ENCODE data around the gene PAK2. TPM values are rescaled to one million over a fixed set of nuclear protein-coding genes. Genes with fewer than 3 reads are reported as not detected.

The PAK2 gene
- total and polyA plus RNA-seq, 2 of the 4 experiments (the other 2 are of a cell fraction) = 31.8 to 36.0 TPM

- no peak overlapping the region for H3K23ac ChIP-seq (ENCODE audit: low read depth, low read length)
- TF ChIP-seq CHD1 (IDR thresholded peaks at IDR 0.05; ENCODE audit: low read depth, low read length) (no peak), SMC3 (IDR thresholded peaks at IDR 0.05; ENCODE audit: low read depth, low read length) (no peak), MAFK (IDR thresholded peaks at IDR 0.05; ENCODE audit: low read depth, low read length) (no peak), USF2 (IDR thresholded peaks at IDR 0.05; ENCODE audit: low read depth, low read length) (no peak), NFE2L2 (IDR thresholded peaks at IDR 0.05; ENCODE audit: low read depth, low read length) (no peak), RFX5 (IDR thresholded peaks at IDR 0.05; ENCODE audit: low read depth, low read length) (no peak), RAD21 (IDR thresholded peaks at IDR 0.05; ENCODE audit: low read length) (no peak), RCOR1 (IDR thresholded peaks at IDR 0.05; ENCODE audit: insufficient replicate concordance, low read length) (no peak), MAZ (IDR thresholded peaks at IDR 0.05; ENCODE audit: borderline replicate concordance, low read depth, low read length) (no peak), ELK1 (IDR thresholded peaks at IDR 0.05; ENCODE audit: borderline replicate concordance, low read depth, low read length) (no peak), MXI1 (IDR thresholded peaks at IDR 0.05; ENCODE audit: borderline replicate concordance, low read depth, low read length) (no peak), FOS (IDR thresholded peaks at IDR 0.05; ENCODE audit: low read depth, low read length) (no peak), CEBPB (IDR thresholded peaks at IDR 0.05; ENCODE audit: low read depth, low read length) (no peak), POLR2A (IDR thresholded peaks at IDR 0.05; ENCODE audit: low read depth, low read length) (no peak), BHLHE40 (IDR thresholded peaks at IDR 0.05; ENCODE audit: low read depth, low read length) (no peak)
- TF ChIP-seq, protein P1, sequence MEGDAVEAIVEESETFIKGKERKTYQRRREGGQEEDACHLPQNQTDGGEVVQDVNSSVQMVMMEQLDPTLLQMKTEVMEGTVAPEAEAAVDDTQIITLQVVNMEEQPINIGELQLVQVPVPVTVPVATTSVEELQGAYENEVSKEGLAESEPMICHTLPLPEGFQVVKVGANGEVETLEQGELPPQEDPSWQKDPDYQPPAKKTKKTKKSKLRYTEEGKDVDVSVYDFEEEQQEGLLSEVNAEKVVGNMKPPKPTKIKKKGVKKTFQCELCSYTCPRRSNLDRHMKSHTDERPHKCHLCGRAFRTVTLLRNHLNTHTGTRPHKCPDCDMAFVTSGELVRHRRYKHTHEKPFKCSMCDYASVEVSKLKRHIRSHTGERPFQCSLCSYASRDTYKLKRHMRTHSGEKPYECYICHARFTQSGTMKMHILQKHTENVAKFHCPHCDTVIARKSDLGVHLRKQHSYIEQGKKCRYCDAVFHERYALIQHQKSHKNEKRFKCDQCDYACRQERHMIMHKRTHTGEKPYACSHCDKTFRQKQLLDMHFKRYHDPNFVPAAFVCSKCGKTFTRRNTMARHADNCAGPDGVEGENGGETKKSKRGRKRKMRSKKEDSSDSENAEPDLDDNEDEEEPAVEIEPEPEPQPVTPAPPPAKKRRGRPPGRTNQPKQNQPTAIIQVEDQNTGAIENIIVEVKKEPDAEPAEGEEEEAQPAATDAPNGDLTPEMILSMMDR (conservative IDR thresholded peaks at IDR 0.05; ENCODE audit: low read depth, low read length) = no peak
- H2BK20ac ChIP-seq (ENCODE audit: low read depth, low read length) = no peak overlapping the region
- no peaks in the 10 kb centered on the region for H3K9me3 ChIP-seq (ENCODE audit: control insufficient read depth, insufficient read depth, low read length)
- no peak overlapping the region for H3K18ac ChIP-seq (ENCODE audit: low read depth, low read length)
- H2BK15ac ChIP-seq (ENCODE audit: low read depth, low read length) = no peak overlapping the region
- dilution Hi-C loops (cut with HindIII; ENCODE audit: low sequenced_read_pairs, unreplicated experiment) (no loop called here), in situ Hi-C loops (cut with MboI; ENCODE audit: low sequenced_read_pairs) (no loop called here), intact Hi-C loops (cut with micrococcal nuclease) (no loop called here)
- no peak for DNase-seq
- no peak overlapping the region for H2AK9ac ChIP-seq (replicated peaks; ENCODE audit: low read depth, low read length, poor library complexity)
- no peak overlapping the region for H3K14ac ChIP-seq (replicated peaks; ENCODE audit: low read depth, low read length)
- no peak for ATAC-seq (ENCODE audit: low read depth)
- H3K56ac ChIP-seq (ENCODE audit: extremely low read depth, insufficient read depth, low read length) = no peak overlapping the region
- no peak overlapping the region for H2BK120ac ChIP-seq (ENCODE audit: low read depth, low read length)
- no peaks in the 10 kb centered on the region for H3K27me3 ChIP-seq (ENCODE audit: control insufficient read depth, insufficient read depth, low read length)
- no peak overlapping the region for H2BK5ac ChIP-seq (ENCODE audit: low read depth, low read length, poor library complexity, severe bottlenecking)
- no peak overlapping the region for H4K5ac ChIP-seq (ENCODE audit: low read depth, low read length)
- H3K4me3 ChIP-seq (ENCODE audit: insufficient read depth, low read depth, low read length) = no peak overlapping the region
- peaks cover 17% of the 10 kb centered on the region for H3K36me3 ChIP-seq (ENCODE audit: control insufficient read depth, insufficient read depth, low read length)
- H2AK5ac ChIP-seq (ENCODE audit: low read depth, low read length) = no peak overlapping the region
- no peak overlapping the region for H3K27ac ChIP-seq (ENCODE audit: insufficient read depth, low read length)
- H3K4ac ChIP-seq (ENCODE audit: low read depth, low read length) = no peak overlapping the region
- BruUV-seq (replicated peaks) = no TSS peak
- ChIA-PET POLR2A (ENCODE audit: unreplicated experiment) (no interaction called here), CTCF (no interaction called here)
- no peaks in the 10 kb centered on the region for H3K4me1 ChIP-seq (ENCODE audit: control insufficient read depth, insufficient read depth, low read length)
- H3K9me1 ChIP-seq (ENCODE audit: insufficient read depth, low read length) = 0 out of 2 replicates have a peak, but pooled peaks cover under 1% of the 10 kb centered on the region
- 95% methylated on average over 3 of the region's 8 CpGs; no CpG with 5 or more reads in 1 of the 2 experiments for WGBS, 2 experiments (ENCODE audit: extremely low coverage in 2 of 2, insufficient read length in 1 of 2)
- peaks cover 19% of the 10 kb centered on the region for H4K20me1 ChIP-seq (ENCODE audit: insufficient read depth, low read length)
- no peak overlapping the region for H4K8ac ChIP-seq (ENCODE audit: low read depth in 2 of 2, low read length in 2 of 2)
- no peak overlapping the region for H3K4me2 ChIP-seq (ENCODE audit: low read depth, low read length)
- no peak overlapping the region for H3K9ac ChIP-seq (ENCODE audit: low read depth, low read length)
- H4K91ac ChIP-seq (ENCODE audit: insufficient read depth, low read depth, low read length) = no peak overlapping the region
- peaks cover 17 to 31% of the 10 kb centered on the region in 2 experiments for H3K79me1 ChIP-seq (ENCODE audit: low read depth in 1 of 2, low read length in 2 of 2)
- H2AFZ ChIP-seq (replicated peaks; ENCODE audit: low read length, poor library complexity) = no peak overlapping the region
These were observed 61.2 kb downstream of the PAK2 start for GRCh38 chr3:196800742-196801434.
